CD4-positive, alpha-beta T cell treated with Interleukin-10 for 1 hour (primary cell): ENCODE results near the gene BTNL9.
"Not testable (repeated sequence)": the region's sequence is repeated elsewhere in the genome, so short reads cannot be mapped to it uniquely, and the experiment has no call there.

Source experiments
- DNase-seq: peaks from one replicate; pipeline ENCODE4 v3.0.0-alpha.2; 2020

BTNL9 gene

DNA sequence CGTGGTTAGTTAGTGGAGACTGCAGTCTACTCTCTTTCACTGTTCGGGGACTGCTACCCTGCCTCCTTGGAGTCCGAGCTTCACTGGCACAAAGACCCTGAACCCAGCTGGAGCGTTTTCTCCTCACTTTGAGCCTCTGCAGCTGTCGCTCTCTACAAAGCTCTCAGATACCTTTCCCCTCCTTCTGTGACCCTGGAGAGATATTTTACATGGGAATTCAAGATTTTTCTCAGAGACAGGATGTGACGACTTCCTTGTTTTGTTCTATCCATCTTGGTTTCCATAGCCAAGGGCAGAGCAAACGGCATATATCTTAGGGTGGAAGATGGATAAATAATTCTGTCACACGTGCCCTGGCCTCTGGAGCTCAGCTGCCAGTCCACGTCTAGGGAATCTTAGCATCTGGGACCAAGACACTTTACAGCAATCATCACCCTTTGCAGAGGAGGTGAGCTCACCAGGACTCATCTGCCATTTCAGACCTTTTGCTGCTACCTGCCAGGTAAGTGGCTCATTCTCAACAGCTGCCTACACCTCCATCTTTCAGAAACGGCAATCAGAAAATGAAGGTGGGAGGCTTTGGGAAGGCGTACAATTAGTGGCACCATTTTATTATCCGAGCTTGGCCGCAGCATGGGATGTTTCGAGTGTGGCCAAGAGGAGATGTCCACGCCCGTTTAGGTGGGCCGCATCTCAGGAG lies at the start of gene BTNL9:
Gene BTNL9, plus strand, starts transcription at position 336 of the 700 bp plus-strand sequence. CDS start 5,224 bp downstream, outside the sequence.
- no peak for DNase-seq

DNA sequence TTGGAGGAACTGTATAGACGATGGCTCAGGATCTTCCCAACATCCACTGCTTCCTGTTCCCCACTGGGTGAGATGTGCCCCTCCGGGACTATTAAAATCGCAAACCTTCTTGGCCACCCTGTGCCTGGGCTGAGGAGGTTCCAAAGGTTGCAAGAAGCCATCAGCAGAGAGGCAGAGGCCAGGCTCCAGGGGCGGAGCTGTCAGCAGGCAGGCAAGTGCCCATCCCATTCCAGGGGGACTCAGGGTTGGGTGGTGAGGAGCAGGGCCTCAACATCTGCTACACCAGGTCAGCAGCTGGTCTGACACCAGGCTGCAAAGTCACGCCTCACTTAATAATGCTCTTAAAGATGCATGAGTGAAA lies 49.2 kb upstream of the BTNL9 start:
- DNase-seq, result no peak

DNA sequence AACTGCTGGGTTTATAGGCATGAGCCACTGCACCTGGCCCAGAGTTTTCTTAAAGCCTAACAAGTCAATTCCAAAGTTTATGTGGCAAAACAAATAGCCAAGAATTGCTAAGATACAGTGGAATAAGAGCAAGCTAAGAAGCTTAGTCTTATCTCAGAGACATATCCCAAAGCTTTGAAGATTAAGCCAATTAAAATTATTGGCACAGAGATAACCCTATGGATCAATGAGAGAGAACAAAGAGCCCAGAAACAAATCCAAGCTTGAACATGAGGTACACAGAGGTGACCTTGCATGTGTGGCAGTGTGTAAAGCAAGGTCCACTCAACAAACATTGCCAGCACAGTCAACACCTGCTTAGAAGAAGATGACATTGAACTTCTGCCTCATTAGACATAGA lies 38.1 kb upstream of the BTNL9 start:
- no peak for DNase-seq

DNA sequence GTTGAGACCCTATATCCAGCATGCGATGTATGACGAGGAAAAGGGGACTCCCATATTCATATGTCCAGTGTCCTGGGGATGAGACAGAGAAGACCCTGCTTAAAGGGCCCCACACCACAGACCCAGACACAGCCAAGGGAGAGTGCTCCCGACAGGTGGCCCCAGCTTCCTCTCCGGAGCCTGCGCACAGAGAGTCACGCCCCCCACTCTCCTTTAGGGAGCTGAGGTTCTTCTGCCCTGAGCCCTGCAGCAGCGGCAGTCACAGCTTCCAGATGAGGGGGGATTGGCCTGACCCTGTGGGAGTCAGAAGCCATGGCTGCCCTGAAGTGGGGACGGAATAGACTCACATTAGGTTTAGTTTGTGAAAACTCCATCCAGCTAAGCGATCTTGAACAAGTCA lies 34.3 kb upstream of the BTNL9 start:
- no peak for DNase-seq

DNA sequence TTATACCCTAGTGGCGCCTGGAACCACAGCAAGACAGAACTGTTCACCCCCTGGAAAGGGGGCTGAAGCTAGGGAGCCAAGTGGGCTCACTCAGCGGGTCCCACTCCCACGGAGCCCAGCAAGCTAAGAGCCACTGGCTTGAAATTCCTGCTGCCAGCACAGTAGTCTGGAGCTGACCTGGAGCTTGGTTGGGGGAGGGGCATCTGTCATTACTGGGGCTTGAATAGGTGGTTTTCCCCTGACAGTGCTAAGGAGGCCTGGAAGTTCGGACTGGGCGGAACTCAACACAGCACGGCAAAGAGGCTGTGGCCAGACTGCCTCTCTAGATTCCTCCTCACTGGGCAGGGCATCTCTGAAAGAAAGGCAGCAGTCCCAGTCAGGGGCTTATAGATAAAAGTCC lies 31.9 kb upstream of the BTNL9 start:
- no peak for DNase-seq

DNA sequence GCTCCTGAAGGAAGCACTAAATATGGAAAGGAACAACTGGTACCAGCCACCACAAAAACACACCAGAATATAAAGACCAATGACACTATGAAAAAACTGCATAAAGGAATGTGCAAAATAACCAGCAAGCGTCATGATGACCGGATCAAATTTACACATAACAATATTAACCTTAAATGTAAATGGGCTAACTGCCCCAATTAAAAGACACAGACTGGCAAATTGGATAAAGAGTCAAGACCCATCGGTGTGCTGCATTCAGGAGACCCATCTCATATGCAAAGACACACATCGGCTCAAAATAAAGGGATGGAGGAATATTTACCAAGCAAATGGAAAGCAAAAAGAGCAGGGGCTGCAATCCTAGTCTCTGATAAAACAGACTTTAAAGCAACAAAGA lies 30.0 kb upstream of the BTNL9 start:
- DNase-seq, result not testable (repeated sequence)

DNA sequence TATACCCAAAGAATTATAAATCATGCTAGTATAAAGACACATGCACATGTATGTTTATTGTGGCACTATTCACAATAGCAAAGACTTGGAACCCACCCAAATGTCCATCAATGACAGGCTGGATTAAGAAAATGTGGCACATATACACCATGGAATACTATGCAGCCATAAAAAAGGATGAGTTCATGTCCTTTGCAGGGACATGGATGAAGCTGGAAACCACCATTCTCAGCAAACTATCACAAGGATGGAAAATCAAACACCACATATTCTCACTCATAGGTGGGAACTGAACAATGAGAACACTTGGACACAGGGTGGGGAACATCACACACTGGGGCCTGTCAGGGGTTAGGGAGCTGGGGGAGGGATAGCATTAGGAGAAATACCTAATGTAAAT lies 25.4 kb upstream of the BTNL9 start:
- DNase-seq, result not testable (repeated sequence)

DNA sequence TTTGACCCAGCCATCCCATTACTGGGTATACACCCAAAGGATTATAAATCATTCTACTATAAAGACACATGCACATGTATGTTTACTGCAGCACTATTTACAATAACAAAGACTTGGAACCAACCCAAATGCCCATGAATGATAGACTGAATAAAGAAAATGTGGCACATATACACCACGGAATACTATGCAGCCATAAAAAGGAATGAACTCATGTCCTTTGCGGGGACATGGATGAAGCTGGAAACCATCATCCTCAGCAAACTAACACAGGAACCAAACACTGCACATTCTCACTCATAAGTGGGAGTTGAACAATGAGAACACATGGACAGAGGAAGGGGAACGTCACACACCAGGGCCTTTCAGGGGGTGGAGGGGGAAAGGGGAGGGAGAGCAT lies 22.6 kb upstream of the BTNL9 start:
- DNase-seq, result not testable (repeated sequence)

DNA sequence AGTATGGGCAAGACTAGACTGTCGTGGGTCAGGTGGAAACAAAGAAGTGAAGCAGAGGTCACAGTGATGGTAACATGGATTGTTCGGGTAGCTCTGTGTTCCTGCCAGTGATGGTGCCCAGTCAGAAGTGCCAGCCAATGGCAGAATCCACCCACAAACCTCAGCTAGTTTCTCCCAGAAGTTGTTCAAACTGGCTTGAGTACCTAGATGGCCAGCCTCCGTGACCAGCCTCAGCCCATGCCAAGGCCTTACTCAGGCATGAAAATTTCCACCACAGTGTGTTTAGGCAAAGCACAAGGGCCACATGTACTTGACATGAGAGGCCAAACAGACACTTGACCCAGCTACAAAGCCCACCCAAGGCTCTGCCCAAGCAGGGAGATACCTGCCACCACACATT lies 19.4 kb upstream of the BTNL9 start:
- DNase-seq, result no peak

DNA sequence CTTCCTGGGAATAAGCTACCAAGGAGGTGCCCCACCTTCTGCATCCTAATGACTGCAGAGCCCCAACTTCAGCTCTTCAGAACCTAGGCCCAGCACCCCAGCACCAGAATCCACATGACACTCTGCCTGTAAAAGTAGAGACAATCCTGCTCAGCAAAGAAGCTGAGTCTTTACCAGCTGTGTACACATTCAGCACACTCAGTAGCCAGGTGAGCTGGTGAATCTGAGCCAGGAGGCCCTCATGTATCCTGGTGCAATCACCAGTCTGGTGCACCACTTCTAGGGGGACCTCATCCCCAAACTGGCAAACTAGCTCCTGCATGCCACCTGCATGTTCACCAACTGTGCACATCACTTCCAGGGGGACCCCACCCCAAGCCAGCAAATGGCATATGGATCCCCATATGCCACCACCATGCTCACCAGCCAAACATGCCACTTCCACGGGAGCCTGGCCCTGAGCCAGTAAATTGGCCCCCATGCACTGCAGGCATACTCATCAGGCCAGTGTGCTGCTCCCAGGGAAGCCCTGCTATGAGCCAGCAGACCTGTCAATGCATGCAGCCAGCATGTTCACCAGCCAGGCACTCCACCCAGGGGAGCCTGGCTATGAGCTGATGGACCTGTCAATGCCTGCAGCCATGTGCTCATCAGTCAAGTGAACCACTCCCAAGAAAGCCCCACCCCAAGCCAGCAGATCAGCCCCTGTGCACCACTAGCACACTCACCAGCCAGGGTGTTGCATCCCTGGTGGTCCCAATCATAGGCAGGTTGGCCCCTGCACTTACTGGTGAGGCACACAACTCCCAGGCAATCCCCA lies 15.6 kb upstream of the BTNL9 start:
- DNase-seq, result no peak

DNA sequence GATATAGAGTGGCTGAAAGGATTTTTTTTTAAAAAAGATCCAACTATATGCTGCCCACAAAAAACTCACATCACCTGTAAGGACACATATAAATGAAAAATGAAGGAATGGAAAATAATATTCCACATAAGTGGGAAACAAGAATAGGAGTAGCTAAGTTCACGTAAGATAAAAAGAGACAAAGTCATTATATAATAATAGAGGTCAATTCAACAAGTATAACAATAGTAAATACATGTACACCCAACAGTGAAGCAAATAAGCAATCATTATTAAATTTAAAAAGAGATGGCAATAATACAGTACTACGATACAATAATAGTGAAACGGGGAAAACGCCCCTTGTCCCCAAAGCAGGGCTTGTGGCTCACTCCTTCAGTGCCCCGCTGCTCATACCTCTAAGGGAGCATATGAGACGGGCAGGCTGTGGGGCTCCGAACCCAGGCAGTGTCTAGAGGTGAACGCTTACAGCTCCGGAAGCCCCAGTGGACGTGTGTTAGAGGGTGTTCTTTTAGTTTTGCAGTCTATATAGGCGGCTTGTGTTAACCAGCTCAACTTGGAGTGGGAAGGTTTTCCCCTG lies 12.5 kb upstream of the BTNL9 start:
- DNase-seq, result no peak

DNA sequence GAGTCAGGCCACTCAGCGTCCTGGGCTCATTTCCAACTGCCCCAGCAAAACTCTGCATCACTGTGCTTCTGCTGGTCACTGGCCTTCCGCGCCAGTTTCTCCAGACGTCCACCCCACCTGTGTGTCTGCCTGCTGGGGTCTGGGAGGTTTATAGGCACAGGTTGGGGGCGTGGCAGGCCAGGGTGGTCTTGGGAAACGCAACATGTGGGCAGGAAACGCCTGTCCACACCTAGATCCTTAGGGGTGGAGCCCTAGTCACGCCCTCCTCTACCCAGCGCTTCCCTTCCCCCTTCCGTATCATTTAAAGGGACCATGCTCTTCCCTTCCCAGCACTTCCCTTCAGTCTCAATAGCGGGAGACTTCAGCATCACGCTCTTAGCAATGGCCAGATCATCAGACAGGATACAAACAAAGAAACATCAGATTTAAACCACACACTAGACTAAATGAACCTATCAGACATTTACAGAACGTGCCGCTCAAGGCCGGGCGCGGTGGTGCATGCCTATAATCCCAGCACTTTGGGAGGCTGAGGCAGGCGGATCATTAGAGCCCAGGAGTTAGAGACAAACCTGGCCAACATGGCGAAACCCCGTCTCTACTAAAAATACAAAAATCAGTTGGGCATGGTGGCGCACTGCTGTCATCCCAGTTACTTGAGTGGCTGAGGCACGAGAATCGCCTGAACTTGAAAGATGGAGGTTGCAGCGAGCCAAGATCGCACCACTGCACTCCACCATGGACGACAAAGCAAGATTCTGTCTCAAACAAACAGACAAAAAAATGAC lies 11.8 kb upstream of the BTNL9 start:
- DNase-seq, result no peak

DNA sequence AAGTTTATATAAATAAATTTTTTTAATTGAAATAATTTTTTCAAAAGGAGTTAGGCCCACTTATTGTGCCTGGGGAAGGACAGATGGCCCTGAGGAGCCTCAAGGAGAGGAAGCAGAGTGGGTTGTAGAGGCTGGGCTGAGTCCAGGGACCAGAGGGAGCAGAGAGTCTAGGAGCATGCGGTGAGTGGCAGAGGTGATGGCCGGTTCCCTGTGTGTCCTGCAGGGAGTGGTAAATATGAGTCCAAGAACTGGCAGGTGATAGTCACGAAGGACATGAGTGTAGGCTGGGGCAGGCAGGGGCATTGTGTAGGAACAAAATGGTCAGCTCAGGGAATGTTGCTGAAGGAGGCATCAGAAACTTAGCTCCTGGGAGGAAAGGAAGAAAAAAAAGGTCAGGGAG lies 8.3 kb upstream of the BTNL9 start:
- no peak for DNase-seq

DNA sequence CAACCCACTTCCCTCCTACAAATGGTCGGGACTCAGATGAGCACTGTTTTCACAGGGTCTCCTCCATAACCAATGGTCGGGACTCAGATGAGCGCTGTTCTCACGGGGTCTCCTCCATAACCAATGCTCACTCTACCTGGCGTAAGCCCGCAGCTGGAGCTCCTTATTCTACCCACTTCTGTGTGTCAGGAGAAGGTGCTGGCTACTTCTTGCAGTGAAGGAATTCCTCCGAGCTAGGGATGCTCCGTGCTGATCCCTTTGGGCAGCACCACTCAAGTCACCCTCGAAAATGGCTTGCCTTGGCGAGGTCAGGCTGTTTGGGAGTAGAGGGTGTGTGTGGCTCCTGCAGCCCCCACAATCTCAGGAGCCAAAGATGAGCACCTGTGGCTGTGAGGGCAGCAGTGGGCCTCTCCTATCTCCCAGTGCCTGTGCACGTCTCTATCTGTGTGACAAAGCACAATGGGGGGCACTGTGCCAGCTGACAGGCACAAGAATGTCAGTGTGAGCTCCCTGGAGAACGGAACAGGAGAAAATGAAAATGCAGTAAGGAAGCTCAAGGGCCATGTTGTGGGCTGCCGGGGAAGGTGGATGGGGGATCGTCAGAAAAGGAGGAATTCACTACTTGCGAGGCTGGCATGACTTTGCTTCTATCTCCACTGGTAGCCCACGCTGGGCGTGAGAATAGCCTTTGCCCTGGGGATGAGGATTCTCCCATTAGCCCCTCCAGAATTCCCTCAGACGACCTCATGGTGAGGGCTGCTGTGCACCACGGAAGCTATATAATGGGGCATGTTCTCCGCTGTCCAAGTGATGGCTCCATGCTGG lies 3.9 kb upstream of the BTNL9 start:
- no peak for DNase-seq

DNA sequence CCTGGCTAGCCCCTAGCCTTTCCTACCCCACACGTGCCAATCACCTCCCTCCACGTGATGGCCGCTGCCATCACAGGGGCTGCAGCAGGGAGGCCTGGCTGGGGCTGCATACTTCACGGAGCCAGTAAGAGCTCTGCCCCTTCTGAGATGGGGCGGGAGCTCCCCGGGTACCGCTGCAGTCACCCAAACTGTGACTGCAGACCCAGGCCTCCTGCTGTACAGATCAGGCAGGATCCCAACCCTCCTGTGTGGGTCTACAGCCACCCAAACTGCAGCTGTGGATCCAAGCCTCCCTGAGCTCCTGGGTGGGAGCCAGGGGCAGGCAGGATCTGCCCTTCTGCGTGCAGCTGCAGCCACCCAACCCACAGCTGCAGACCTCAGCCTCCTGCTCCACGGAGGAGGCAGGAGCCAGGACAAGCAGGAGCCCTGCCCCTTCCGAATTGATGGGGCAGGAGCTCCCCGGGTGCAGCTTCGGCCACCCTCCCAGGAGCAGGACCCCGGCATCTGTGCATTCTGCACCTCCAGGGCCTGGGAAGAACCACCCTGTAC lies 3.2 kb upstream of the BTNL9 start:
- no peak for DNase-seq

DNA sequence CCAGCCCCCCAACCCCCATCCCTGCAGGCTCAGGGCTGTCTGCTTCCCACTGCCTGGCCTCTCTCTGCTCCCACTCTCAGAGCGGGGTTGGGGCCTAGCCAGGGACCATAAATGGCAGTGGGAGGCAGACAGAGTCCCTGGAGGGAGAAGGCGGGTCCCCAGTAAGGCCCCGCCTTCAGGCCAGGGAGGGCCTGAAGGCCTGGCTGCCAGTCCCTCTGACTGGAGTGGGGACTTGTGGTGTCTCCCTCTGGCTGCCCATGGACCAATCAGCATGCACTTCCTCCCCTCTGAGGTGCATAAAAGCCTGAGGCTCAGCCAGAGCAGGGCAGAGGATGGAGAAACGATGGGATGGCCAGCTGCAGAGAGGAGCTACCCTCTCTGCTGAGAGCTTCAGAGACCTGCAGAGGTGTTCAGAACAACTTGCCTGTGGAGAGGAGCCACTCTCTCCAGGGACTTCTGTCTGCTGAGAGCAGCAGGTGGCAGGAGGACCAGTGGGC lies 2.7 kb upstream of the BTNL9 start:
- no peak for DNase-seq

DNA sequence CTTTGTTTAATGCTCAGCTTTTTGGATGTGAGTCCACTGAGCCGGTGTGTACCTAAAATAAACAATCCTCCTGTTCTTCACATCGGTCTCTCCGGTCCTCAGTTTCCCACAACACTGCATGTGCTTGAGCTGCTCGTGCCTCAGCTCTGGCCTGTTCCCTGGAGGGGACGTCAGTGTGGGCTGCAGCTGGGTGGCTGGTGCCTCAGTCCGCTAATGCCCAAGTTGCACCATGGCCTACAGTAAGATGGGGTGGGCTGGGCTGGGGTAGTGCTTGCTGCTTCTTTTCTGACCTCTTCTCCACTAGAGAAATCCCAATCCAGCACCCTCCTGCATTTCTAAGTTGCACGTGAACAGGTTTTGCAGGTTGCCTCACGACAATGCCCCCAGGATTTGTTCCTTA lies 595 bp upstream of the BTNL9 start:
- DNase-seq, result no peak

DNA sequence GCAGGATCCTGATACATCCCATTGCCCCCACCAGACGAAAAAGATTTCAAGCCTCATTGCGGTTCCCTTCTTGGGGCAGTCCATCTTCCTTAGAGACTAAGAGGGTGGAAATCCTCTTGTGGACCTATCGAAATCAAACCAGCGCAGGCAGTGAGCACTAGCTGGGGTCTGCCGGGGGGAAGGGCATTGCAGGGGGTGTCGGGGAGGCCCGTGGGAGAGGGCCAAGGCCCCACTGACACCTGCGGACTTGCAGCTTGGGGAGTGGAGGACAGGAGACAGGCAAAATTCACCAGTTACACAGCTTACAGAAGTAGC lies 522 bp downstream of the BTNL9 start:
- DNase-seq, result no peak

DNA sequence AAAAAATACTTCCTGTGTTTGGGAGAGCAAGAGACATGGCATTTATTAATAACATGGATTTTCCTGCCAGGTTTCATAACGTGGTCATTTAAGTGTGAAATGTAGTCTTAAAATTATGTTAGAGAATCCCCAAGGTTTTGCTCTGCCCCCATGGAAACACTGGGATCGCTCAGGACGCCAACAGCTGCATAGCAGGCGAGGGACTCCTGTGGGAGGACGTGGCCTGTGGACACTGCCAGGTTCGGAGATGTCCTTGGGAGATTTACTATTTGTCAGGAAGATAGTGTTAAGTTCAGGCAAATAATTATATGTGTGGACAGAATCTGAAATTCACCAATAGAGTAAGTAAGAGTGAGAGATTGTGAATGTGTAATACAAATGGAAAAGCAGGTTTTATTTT lies 977 bp downstream of the BTNL9 start:
- DNase-seq, result no peak

DNA sequence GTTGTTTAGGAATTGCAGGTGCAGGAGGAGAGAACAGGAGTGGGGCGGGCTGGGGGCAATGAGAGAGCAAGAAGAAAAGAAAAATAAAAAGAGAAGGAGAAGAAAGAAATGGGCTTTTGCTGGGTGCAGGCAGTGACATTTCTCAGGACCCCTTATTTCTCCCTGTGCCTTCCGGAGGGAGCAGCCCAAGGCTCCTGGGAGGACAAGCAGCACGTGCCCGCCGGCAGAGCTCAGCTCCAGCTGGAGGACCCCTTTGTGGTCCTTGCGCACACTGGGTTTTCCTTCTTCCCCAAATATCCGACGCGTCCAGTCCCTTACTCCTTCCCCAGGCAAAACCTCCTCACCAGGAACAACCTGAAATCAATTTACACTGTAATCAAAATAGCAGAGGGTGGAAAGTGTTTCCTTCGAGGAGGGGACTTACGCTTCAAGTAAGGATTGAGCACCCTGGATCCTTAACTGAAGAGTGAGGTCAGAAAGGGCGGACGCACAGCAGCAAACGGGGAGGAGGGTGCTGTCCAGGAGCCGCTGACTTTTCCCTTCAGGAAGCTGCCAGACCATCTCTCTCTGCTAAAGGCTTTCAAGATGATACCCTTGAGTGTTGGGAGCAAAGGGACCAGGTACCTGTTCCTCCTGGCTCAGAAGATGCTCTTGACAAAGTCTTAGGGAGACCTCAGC lies 2.1 kb downstream of the BTNL9 start:
- no peak for DNase-seq

DNA sequence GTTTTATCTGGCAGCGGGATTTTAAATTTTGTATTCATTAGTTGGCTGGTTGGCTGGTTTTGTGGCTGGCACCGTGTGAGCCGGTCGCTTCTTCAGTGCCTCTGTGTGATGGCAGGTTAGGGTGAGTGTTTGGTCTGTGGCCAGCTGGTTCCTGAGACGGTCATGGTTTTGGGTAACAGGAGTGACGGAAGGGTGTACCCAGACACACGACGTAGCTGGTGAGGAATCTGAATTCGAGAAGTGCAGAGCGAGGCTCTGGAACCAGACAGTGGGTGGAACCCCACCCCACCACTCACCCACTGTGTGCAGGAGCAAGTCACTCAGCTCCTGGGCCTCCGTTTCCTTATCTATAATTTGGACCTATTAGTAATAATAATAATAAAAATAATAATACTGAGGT lies 2.7 kb downstream of the BTNL9 start:
- no peak for DNase-seq
